NCI-H748 treated with DMSO at 0.1 percent for 48 hours (cell line): ENCODE measurements around the gene TACR1.
"Not testable (repeated sequence)": the region's sequence is repeated elsewhere in the genome, so short reads cannot be mapped to it uniquely, and the experiment has no call there.

ENCODE experiments used
- DNase-seq: peaks from one replicate; lab custom pipeline; 2025; lab: John Stamatoyannopoulos, UW

TACR1 gene

DNA sequence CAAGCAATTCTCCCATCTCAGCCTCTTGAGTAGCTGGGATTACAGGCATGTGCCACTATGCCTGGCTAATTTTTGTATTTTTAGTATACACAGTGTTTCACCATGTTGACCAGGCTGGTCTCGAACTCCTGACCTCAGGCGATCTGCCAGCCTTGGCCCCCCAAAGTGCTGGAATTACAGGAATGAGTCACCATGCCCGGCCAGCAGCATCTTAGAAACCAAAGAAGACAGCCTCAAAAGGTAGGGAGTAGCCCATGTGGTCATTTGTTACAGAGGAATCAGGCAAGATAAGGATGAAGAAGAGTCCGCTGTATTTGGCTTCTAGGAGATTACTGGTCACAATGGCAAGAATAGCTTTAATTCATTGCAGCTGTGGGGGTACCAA lies 53.1 kb downstream of the TACR1 start:
- not testable (repeated sequence) for DNase-seq

DNA sequence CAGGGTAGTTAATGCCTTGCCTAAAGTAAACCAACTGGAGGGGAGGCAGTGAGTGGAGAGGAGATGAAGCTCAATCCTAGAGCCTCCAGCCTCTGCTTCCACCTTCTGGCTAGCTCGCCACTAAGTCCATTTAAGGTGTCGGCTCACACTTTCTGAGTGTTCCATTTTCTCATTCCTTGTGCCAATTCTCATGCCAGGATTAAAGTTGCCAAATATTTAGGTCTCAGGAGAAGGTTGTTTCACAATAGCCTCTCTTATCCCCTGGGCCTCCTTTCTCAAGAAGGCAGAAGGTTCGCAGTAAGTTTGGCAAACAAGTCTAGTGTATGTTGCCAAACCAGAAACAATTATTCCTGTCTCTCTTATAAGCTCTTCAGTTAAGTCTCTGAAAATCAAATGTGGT lies 57.2 kb downstream of the TACR1 start:
- DNase-seq, result no peak

DNA sequence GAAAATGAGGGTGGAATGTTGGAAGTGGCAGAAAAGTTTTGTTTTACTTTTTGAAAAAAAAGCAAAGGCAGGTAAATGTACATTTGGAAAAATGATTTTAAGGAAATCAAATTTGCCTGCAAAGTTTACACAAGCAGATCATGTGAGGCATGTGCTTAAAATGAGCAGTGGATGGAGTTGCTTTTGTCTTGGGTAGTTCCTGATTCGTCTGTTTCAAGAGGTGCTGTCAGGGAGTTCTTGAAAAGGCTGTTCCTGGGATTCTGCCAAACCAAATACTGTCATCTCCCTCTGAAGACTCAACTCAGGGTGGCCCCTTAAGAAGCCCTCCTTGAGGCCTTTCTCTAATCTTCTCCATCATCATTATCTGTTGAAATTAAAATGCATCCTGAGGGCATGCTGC lies 59.0 kb downstream of the TACR1 start:
- no peak for DNase-seq

DNA sequence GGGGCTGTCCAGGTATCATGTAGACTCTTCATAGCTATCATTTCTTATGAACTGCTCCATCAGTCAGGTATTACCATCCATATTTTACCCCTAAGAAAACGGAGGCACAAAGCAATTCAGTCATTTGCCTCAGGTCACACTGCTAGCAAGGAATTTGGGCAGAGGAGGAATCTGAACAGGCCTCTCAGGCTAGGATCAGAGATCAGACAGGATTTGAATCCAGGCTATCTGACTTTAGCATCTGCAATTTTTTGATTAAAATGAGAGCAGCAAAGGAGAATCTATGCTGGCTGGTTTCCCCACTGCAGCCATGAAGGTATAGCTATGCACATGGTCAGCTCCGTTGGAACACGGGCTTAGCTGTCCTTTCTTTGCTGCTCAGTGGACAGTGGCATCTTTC lies 60.1 kb downstream of the TACR1 start:
- no peak for DNase-seq

GRCh38 chr2:75138528-75138927 lies 60.8 kb downstream of the TACR1 start:
- no peak for DNase-seq

DNA sequence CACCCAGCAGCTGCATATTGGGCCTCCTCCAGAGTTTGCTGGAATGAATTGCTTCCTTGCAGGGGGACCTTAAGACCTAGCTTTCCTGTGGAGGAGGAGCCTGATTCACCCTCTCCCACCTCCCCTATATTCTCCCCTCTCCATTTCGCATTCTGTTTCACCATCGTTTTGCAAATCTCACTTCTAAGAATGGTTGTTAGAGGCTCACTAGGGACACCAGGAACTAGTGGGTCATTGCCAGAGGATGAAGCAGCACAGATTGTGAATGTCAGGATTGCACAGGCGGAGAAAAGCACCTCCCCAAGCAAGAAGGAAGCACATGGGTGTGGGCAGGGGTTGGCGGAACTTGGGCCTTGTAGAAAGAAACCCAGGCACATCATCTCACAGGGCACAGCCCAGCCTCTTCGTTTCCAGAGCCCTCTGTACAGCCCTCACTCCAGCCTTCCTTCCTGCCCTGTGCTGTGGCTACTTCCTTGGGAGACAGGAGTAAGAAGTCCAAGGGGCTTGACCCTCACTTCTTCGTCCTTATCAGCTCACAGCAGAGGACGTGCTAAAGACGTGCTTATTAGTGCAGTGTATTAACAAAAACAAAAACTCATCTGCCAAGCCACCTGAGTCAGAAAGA lies 63.4 kb downstream of the TACR1 start:
- DNase-seq, result no peak

DNA sequence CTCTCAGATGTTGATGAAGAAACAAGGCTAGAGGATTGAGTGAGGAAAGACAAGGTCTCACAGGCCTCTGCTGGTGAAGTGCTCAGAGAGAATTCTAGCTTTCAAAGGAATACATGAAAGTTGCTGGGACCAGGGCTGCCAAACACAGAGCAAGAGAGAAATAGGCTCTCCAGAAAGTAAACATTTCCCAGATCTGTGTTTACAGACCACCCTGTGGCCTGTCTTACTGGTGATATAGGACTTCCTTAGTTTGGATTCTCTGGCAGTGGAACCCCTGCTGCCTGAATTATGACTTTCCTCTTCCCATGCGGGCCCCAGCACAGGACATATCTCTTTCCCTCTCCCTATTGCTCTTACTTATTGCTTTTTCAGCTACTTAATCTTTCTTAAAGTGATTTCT lies 64.5 kb downstream of the TACR1 start:
- DNase-seq, result no peak

DNA sequence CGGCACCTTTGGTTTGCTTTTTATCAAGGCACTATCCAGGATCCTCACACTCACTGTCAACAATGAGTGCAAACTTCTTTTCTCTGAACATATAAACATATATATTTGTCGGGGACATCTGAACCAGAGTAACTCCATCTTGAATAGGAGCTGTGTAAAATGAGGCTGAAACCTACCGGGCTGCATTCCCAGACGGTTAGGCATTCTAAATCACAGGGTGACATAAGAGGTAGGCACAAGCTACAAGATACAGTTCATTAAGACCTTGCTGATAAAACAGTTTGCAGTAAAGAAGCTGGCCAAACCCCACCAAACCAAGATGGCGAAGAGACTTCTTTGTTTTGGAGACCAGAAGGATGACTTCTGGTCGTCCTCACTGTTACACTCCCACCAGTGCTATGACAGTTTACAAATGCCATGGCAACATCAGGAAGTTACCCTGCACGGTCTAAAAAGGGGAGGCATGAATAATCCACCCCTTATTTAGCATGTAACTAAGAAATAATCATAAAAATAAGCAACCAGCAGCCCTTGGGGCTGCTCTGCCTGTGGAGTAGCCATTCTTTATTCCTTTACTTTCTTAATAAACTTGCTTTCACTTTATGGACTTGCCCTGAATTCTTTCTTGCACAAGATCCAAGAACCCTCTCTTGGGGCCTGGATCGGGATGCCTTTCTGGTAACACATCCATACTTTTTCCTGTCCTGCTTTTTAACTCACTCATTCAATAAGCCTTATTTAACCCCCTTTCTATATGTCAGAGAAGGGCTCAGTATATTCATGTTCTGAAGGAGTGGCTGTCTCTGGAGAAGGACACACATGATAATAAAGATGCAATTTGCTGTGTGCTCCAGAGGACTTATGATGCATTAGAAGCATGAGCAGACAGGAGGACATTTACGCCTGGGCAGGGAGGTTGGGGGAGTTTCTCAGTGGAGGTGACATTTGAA lies 65.4 kb downstream of the TACR1 start:
- no peak for DNase-seq

GRCh38 chr2:75130171-75130570 lies 69.1 kb downstream of the TACR1 start:
- DNase-seq, result no peak

GRCh38 chr2:75123876-75124275 lies 75.4 kb downstream of the TACR1 start:
- no peak for DNase-seq

- DNase-seq, result no peak
Measured at GRCh38 chr2:75113231-75113869, 86.0 kb downstream of the TACR1 start.

DNA sequence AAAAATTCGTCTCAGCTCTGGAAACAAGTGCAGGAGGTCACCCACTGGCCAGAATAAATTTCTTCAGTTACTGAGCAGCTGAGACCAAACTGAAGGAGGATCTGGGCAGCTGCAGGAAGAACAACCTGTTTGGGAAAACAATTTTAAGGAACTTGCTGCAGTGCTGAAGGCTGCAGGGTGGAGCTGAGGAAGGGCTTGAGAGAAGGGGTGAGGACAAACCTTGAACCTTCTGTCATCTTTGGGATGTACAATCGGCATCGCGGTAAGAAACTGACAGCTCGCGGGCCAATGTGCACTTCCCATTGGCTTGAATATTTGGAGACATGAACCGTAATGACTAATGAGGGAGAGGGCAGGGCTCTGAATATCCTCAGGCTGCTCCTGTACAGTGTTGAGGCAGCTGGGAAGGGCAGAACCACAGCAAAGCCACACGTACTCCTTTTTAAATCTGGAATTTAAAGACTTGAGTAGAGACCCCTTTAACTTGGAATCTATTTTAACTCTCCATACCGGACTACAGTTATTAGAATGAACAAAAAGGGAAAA lies 90.3 kb downstream of the TACR1 start:
- no peak for DNase-seq

GRCh38 chr2:75102011-75102410 lies 97.3 kb downstream of the TACR1 start:
- no peak for DNase-seq

GRCh38 chr2:75100801-75101151 lies 98.5 kb downstream of the TACR1 start:
- no peak for DNase-seq

DNA sequence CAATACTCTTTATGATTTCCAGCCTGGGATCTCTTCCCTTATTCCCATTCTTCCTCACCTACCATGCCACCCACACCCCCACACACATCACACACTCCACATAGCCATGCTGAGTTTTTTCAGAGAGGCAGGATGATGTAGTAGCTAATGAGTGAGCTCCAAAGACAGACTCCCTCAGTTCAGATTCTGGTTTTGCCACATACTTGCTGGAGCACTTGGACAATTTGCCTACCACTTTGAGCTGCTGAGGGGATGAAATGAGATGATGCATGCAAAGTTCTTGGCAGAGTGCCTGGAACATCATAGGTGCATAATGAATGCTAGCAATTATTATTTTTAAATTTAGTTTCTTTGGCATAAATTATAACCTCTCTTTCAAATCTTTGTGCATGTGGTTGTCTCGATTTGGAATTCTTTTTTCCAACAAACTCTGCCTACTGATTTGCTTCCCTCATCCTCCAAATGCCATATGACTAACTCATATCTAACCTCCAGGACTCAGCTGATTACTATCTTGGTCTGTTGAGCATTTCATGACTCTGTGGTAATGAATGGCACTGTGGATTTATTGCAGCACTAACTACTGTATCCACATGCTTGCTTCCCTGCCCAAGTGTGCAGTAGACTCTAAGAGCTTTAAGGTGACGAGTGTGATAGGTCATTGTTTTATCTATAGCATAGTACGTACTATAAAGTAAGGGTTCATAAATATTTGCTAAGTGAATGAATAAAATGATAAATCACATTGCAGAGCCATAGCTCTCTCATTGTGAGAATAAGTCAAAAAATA lies 99.1 kb downstream of the TACR1 start:
- no peak for DNase-seq

GRCh38 chr2:75099521-75099922 lies 99.8 kb downstream of the TACR1 start:
- DNase-seq, result no peak

DNA sequence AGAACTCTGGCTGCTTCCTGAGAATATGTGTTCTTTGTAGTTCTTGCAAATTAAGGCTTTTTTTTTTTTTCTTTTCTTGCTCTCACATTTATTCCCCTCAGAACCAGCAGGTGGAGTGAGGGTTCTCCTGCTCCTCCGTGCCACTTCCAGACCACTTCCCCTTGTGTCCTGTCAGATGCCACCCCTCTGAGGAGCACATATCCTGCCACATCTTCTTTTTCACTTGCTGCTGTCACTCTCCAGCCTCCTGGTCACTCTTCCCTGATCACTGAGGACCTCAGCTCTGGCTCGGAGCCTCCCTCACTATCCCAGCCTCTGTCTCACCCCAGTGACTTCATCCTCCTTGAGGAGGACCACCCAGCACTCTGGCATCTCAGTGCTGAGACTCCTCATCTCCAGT lies 100.5 kb downstream of the TACR1 start:
- no peak for DNase-seq

DNA sequence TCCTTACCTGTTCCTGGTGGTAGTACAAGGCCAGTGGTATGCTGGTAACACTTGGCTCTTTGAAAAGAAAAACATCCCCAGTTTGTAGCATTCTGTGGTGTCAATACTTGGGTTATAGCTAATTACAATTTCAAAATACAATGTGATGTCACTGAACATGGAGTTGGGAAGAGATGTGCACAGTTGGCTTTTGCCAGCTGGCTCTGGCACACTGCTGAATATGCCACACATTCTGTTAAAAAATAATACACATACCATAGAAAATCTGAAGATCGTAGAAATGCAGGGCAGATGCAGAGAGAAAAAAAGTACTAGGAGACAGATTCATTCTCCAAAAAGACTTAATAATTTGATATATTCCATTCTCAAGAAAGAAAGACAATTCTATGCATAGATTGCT lies 101.5 kb downstream of the TACR1 start:
- DNase-seq, result no peak

- no peak for DNase-seq
Measured at GRCh38 chr2:75094405-75094804, 104.9 kb downstream of the TACR1 start.

- DNase-seq, result no peak
Measured at GRCh38 chr2:75090770-75091515, 108.4 kb downstream of the TACR1 start.

GRCh38 chr2:75089471-75089870 lies 109.8 kb downstream of the TACR1 start:
- no peak for DNase-seq
